H9 (cell line): ENCODE results near the gene FNDC3B. TPM values are rescaled to one million over a fixed set of nuclear protein-coding genes. Genes with fewer than 3 reads are reported as not detected.

Experiments used
- DNase-seq: peaks from one replicate; pipeline ENCODE4 v3.0.0-alpha.2; 2017
- H2AFZ ChIP-seq: one replicate; pipeline ENCODE4 v1.6.1; 2013; ENCODE audit warnings: mild to moderate bottlenecking, low read length, control low read depth, moderate library complexity
- H2AK5ac ChIP-seq: 2 replicates; pipeline ENCODE4 v1.6.1; 2013; ENCODE audit warnings: low read length, control low read depth, mixed read lengths; ENCODE audit not compliant: insufficient read length
- H2BK120ac ChIP-seq: one replicate; pipeline ENCODE4 v1.6.1; 2013; ENCODE audit warnings: low read depth, mild to moderate bottlenecking, low read length, control low read depth, inconsistent platforms; ENCODE audit not compliant: poor library complexity, severe bottlenecking
- H2BK12ac ChIP-seq: 2 replicates; pipeline ENCODE4 v1.6.1; 2013; ENCODE audit warnings: low read length, control low read depth, mixed read lengths, low read depth; ENCODE audit not compliant: insufficient read length
- H2BK15ac ChIP-seq: 2 replicates; pipeline ENCODE4 v1.6.1; 2013; ENCODE audit warnings: low read depth, low read length, control low read depth
- H2BK20ac ChIP-seq: one replicate; pipeline ENCODE4 v1.6.1; 2013; ENCODE audit warnings: low read depth, mild to moderate bottlenecking, low read length, control low read depth, inconsistent platforms; ENCODE audit not compliant: poor library complexity, severe bottlenecking
- H2BK5ac ChIP-seq: 2 replicates; pipeline ENCODE4 v1.6.1; 2013; ENCODE audit warnings: low read length, control low read depth, mixed read lengths; ENCODE audit not compliant: insufficient read length
- H3K14ac ChIP-seq: 2 replicates; pipeline ENCODE4 v1.6.1; 2013; ENCODE audit warnings: low read length, control low read depth; ENCODE audit not compliant: insufficient read depth
- H3K18ac ChIP-seq: 2 replicates; pipeline ENCODE4 v1.6.1; 2013; ENCODE audit warnings: low read depth, mild to moderate bottlenecking, mixed read lengths, low read length, control low read depth; ENCODE audit not compliant: insufficient read length
- H3K23ac ChIP-seq: 2 replicates; pipeline ENCODE4 v1.6.1; 2013; ENCODE audit warnings: low read length, control low read depth, mixed read lengths, low read depth; ENCODE audit not compliant: insufficient read length
- H3K23me2 ChIP-seq: 2 replicates; pipeline ENCODE4 v1.6.1; 2013; ENCODE audit warnings: low read depth, mild to moderate bottlenecking, mixed read lengths, low read length, control low read depth; ENCODE audit not compliant: insufficient read length, poor library complexity, severe bottlenecking
- H3K27ac ChIP-seq: 2 replicates; pipeline ENCODE4 v1.5.1; 2013; ENCODE audit warnings: low read length, control low read depth, mixed read lengths, low read depth; ENCODE audit not compliant: insufficient read length
- H3K27me3 ChIP-seq: 2 replicates; pipeline ENCODE4 v1.6.1; 2013; ENCODE audit warnings: low read length, control low read depth, inconsistent platforms; ENCODE audit not compliant: insufficient read depth
- H3K4ac ChIP-seq: 2 replicates; pipeline ENCODE4 v1.6.1; 2013; ENCODE audit warnings: low read depth, mild to moderate bottlenecking, control low read depth, inconsistent platforms, low read length, moderate library complexity
- H3K4me1 ChIP-seq: 2 replicates; pipeline ENCODE4 v1.6.1; 2013; ENCODE audit warnings: low read length, control low read depth, inconsistent platforms; ENCODE audit not compliant: insufficient read depth
- H3K4me2 ChIP-seq: 2 replicates; pipeline ENCODE4 v1.6.1; 2013; ENCODE audit warnings: low read length, control low read depth, mixed read lengths; ENCODE audit not compliant: insufficient read length, insufficient read depth
- H3K56ac ChIP-seq: 2 replicates; pipeline ENCODE4 v1.6.1; 2013; ENCODE audit warnings: low read depth, mild to moderate bottlenecking, mixed read lengths, low read length, control low read depth; ENCODE audit not compliant: insufficient read length
- H3K79me1 ChIP-seq: 2 replicates; pipeline ENCODE4 v1.6.1; 2013; ENCODE audit warnings: low read depth, mild to moderate bottlenecking, moderate library complexity, low read length, control low read depth, inconsistent platforms; ENCODE audit not compliant: insufficient read depth, poor library complexity, severe bottlenecking
- H3K79me2 ChIP-seq: 2 replicates; pipeline ENCODE4 v1.6.1; 2013; ENCODE audit warnings: low read length, control low read depth, inconsistent platforms; ENCODE audit not compliant: insufficient read depth
- H3K9ac ChIP-seq: 2 replicates; pipeline ENCODE4 v1.6.1; 2013; ENCODE audit warnings: low read length, control low read depth, mixed read lengths; ENCODE audit not compliant: insufficient read length; ENCODE audit errors: extremely low read depth
- H3K9me3 ChIP-seq: one replicate; pipeline ENCODE4 v1.6.1; 2013; ENCODE audit warnings: low read depth, low read length, inconsistent platforms; ENCODE audit not compliant: control insufficient read depth
- H3T11ph ChIP-seq: one replicate; pipeline ENCODE4 v1.6.1; 2013; ENCODE audit warnings: mild to moderate bottlenecking, low read length, control low read depth, inconsistent platforms
- H4K20me1 ChIP-seq: one replicate; pipeline ENCODE4 v1.6.1; 2013; ENCODE audit not compliant: control insufficient read depth, insufficient read length, insufficient read depth
- H4K5ac ChIP-seq: 2 replicates; pipeline ENCODE4 v1.6.1; 2013; ENCODE audit warnings: low read depth, mild to moderate bottlenecking, mixed read lengths, low read length, control low read depth; ENCODE audit not compliant: insufficient read length
- H4K8ac ChIP-seq: replicated peaks from 2 replicates; pipeline ENCODE4 v1.6.1; 2013; ENCODE audit warnings: low read length, control low read depth, mixed read lengths, low read depth; ENCODE audit not compliant: insufficient read length
- H4K91ac ChIP-seq: 2 replicates; pipeline ENCODE4 v1.6.1; 2013; ENCODE audit warnings: low read depth, mild to moderate bottlenecking, moderate library complexity, mixed read lengths, low read length, control low read depth; ENCODE audit not compliant: insufficient read length
- H3K27ac Mint-ChIP-seq, 3 experiments: 2 replicates in 2 of 3; 3 replicates in 1 of 3; pipeline ENCODE4 v1.8.0; 2020 to 2021; ENCODE audit warnings: mixed read lengths in 3 of 3, mild to moderate bottlenecking in 1 of 3, moderate library complexity in 1 of 3
- H3K27me3 Mint-ChIP-seq: 2 replicates; pipeline ENCODE4 v1.8.0; 2021; ENCODE audit warnings: low read depth, mild to moderate bottlenecking, moderate library complexity, mixed read lengths
- H3K36me3 Mint-ChIP-seq, 3 experiments: 2 replicates in 2 of 3; 3 replicates in 1 of 3; pipeline ENCODE4 v1.8.0; 2020 to 2021; ENCODE audit warnings: low read depth in 3 of 3, mixed read lengths in 3 of 3; ENCODE audit not compliant: insufficient read depth in 1 of 3
- H3K4me1 Mint-ChIP-seq, 2 experiments: 2 replicates each; pipeline ENCODE4 v1.8.0; 2020; ENCODE audit warnings: mixed read lengths in 2 of 2
- H3K4me3 Mint-ChIP-seq, 2 experiments: 2 replicates in 1 of 2; 3 replicates in 1 of 2; pipeline ENCODE4 v1.8.0; 2020 to 2021; ENCODE audit warnings: mild to moderate bottlenecking in 2 of 2, mixed read lengths in 2 of 2, moderate library complexity in 1 of 2
- H3K9me3 Mint-ChIP-seq, 2 experiments: 2 replicates in 1 of 2; 3 replicates in 1 of 2; pipeline ENCODE4 v1.8.0; 2020; ENCODE audit warnings: mild to moderate bottlenecking in 2 of 2, mixed read lengths in 2 of 2, moderate library complexity in 1 of 2
- CTCF ChIP-seq: fragments of 200-600 bp; sonication (generic); conservative IDR thresholded peaks from 3 replicates; pipeline ENCODE4 v1.8.0; 2021; ENCODE audit warnings: antibody characterized with exemption, mild to moderate bottlenecking
- WGBS: extraction: QIAGEN DNeasy Blood & Tissue Kit; methylation state at CpG from one replicate; pipeline ENCODE4 v1.1.7; 2013; ENCODE audit warnings: missing lambda C conversion rate, low lambda C conversion rate, mixed read lengths; ENCODE audit not compliant: insufficient read length; ENCODE audit errors: extremely low coverage; 5-methylcytosine and 5-hydroxymethylcytosine counted together
- total RNA-seq: library from RNA; stranded (reverse); gene quantifications from 2 replicates; pipeline ENCODE4 v1.2.1, GENCODE V29; 2021

FNDC3B gene
- total RNA-seq, 1 experiment from 2014 or later = 43.8 TPM

DNA sequence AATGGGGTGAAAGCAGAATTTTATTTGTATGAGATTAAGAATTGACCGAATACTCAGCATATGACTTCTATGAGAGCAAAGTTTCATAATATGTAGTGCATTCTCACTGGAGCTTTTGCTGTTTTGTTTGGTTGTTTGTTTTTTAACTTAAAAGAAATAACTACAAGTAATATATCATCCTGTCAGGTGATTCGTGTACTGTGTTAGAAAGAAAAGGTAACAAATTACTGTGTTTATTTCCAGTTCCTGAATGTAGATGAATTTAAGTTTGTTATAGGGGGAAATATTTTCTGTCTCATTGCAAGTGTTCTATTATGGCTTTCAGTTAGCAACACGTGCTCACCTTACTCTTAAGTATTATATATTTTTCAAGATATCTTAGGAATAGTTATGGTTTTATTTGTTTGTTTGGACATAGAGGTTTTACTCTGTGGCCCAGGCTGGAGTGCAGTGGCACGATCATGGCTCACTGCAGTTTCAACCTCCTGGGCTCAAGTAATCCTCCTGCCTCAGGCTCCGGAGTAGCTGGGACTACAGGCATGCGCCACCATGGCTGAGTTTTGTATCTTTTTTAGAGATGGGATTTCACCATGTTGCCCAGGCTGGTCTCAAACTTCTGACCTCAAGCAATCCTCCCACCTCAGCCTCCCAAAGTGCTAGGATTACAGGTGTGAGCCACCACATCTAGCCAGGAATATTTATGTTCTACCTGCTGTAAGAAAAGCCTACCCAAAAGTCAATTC, 125.4 kb downstream of the FNDC3B start:
- no peak overlapping the region for H3K14ac ChIP-seq
- no peak overlapping the region for H2BK5ac ChIP-seq
- H2BK12ac ChIP-seq = no peak overlapping the region
- no peak overlapping the region for H4K91ac ChIP-seq
- no peak for TF ChIP-seq CTCF
- H2BK120ac ChIP-seq = no peak overlapping the region
- no peak overlapping the region for H3K4ac ChIP-seq
- H2AK5ac ChIP-seq = no peak overlapping the region
- no peak overlapping the region for H3K4me3 Mint-ChIP-seq
- no peak overlapping the region for H3K23ac ChIP-seq
- H4K5ac ChIP-seq = no peak overlapping the region
- peaks cover 5% of the 10 kb centered on the region; the same call in 1 of the 2 replicates for H3K4me1 ChIP-seq
- no peak overlapping the region for H2AFZ ChIP-seq
- no peak overlapping the region for H3K56ac ChIP-seq
- no peaks in the 10 kb centered on the region for H3K9me3 Mint-ChIP-seq
- H4K20me1 ChIP-seq = no peaks in the 10 kb centered on the region
- H3K27ac Mint-ChIP-seq = peak overlapping the region in 2 of 3 experiments; percentile 54; a peak in 1 of 7 replicates
- 100% methylated on average over 1 of the region's 6 CpGs for WGBS
- no peak overlapping the region for H2BK15ac ChIP-seq
- no peak overlapping the region for H3T11ph ChIP-seq
- H3K4me1 Mint-ChIP-seq = peaks cover 36 to 40% of the 10 kb centered on the region in 2 experiments
- no peak for DNase-seq
- H3K23me2 ChIP-seq = no peaks in the 10 kb centered on the region
- no peak overlapping the region for H2BK20ac ChIP-seq
- H3K79me1 ChIP-seq = peaks cover 6% of the 10 kb centered on the region
- no peak overlapping the region for H3K18ac ChIP-seq
- no peaks in the 10 kb centered on the region for H3K27me3 ChIP-seq
- H3K27me3 Mint-ChIP-seq = no peaks in the 10 kb centered on the region
- H4K8ac ChIP-seq = no peak overlapping the region
- no peak overlapping the region for H3K4me2 ChIP-seq
- no peak overlapping the region for H3K9ac ChIP-seq
- peaks cover 0 to 4% (median 0%) of the 10 kb centered on the region in 3 experiments; a peak in 2 of 7 replicates for H3K36me3 Mint-ChIP-seq
- no peaks in the 10 kb centered on the region; the same call in 1 of the 2 replicates for H3K79me2 ChIP-seq
- no peak overlapping the region for H3K27ac ChIP-seq
- H3K9me3 ChIP-seq = no peaks in the 10 kb centered on the region
